NCI-H446 treated with DMSO at 0.1 percent for 48 hours (cell line): ENCODE measurements around the gene BRCA1.
"Not testable (repeated sequence)": the region's sequence is repeated elsewhere in the genome, so short reads cannot be mapped to it uniquely, and the experiment has no call there.

Source experiments
- DNase-seq: peaks from one replicate; lab custom pipeline; 2025; lab: John Stamatoyannopoulos, UW

Gene BRCA1

GRCh38 chr17:43003542-43004172 is 121.5 kb downstream of the BRCA1 start:
- DNase-seq: no peak

- not testable (repeated sequence) for DNase-seq
These were observed 124.3 kb downstream of the BRCA1 start for GRCh38 chr17:43000894-43001293.

- DNase-seq: no peak
These were observed 126.1 kb downstream of the BRCA1 start for GRCh38 chr17:42999003-42999525.

- DNase-seq: peak; percentile 99
These were observed 126.9 kb downstream of the BRCA1 start, which contains the start of gene RPL27 for GRCh38 chr17:42997984-42998938. TSS of gene RPL27 (plus strand) at chr17:42998419. CDS start at chr17:42998751, 332 bp downstream.

GRCh38 chr17:42997390-42997983 is 127.7 kb downstream of the BRCA1 start:
- DNase-seq: no peak
